HG03280 (cell line): ENCODE measurements around the gene CD2AP.
A peak's percentile ranks its signal among the peaks of the same experiment; 100 is the strongest.
"Not testable (repeated sequence)": the region's sequence is repeated elsewhere in the genome, so short reads cannot be mapped to it uniquely, and the experiment has no call there.

Source experiments
- ATAC-seq: cut with Tn5 transposase; IDR thresholded peaks from one replicate; pipeline ENCODE4 v1.9.1; 2021; ENCODE audit warnings: mild to moderate bottlenecking, moderate library complexity; ENCODE audit not compliant: unreplicated experiment

The CD2AP gene

GRCh38 chr6:47456536-47456975 is 21.0 kb upstream of the CD2AP start:
- no peak for ATAC-seq

DNA sequence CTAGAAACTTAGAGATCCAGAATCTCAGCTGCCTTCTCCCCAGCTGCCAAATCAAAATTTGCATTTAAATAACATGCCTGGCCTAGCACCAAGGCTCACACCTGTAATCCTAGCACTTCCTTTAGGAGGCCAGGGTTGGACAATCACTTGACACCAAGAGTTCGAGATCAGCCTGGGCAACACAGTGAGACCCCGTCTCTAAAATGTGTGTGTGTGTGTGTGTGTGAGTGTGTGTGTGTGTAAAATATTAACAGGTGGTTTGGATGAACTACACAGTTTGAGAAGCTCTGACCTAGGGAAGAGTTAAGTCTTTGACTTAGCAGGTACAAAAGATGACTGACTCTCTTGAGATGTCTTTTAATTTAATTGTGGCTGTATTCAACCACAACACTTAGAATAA is 20.2 kb upstream of the CD2AP start:
- no peak for ATAC-seq

GRCh38 chr6:47464052-47464451 is 13.5 kb upstream of the CD2AP start:
- ATAC-seq, result no peak

GRCh38 chr6:47465117-47465516 is 12.5 kb upstream of the CD2AP start:
- no peak for ATAC-seq

- no peak for ATAC-seq
These were observed 5.7 kb upstream of the CD2AP start for GRCh38 chr6:47471911-47472310.

GRCh38 chr6:47473791-47474346 is 3.7 kb upstream of the CD2AP start:
- ATAC-seq, result no peak

DNA sequence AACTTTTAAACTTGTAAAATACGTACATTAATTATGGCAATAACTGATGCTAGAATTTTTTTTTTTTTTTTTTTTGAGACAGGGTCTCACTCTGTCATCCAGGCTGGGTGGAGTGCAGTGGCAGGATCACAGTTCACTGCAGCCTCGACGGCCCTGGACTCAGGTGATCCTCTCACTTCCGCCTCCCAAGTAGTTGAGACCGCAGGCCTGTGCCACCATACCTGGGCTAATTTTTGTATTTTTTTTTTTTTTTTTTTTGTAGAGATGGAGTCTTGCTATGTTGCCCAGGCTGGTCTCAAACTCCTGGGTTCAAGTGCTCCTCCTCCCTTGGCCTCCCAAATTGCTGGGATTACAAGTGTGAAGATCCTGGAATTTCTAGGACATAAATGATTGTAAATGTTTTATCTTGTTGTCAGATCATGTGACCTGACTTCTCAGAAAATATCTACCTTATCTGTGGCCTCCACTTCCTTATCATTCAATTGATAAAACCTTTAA is 2.2 kb upstream of the CD2AP start:
- ATAC-seq, result no peak

- ATAC-seq, result no peak
These were observed 650 bp upstream of the CD2AP start for GRCh38 chr6:47476781-47477496.

DNA sequence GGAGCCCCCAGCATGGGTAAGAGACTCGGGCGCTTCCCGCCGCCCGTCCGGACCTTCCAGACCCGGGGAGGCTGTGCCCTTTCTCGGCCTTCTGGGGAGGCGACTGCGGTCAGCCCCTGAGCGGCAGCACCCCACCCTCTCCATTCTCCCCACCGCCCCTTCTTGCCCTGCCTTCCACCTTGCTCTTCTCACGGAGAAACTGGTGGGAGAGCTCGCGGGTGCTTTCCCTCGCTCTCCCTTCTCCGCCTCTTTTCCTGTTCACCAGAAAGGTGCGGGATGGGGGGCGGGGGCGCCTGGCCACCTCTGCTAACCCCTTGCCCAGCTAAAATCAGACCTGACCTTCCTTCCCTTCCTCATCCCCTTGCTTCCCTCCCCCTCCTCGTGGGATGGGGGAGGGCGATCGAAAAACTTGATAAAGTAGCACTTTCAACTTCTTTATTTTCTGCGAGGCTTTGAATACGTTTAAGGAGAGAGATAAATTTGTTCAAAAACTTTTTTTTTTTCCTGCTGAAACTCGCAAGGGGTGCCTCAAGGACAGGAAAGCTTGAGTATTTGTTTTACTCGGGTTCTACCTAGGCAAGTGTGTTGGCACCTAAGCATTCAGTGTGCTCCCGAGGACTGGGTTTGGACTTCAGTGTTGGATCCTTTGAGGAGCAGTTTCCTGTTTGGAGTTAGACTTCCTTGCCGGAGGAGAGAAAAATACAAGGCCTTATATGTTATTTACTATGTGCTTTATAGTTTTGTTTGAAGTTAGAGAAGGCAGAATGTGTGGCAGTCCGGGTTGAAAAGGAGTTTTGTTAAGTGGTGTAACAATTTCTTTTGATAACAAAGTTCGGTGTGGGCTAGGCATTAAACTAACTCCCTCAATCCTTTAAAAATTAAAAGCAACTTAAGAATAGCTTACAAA is 897 bp downstream of the CD2AP start:
- peak; percentile 32 for ATAC-seq

DNA sequence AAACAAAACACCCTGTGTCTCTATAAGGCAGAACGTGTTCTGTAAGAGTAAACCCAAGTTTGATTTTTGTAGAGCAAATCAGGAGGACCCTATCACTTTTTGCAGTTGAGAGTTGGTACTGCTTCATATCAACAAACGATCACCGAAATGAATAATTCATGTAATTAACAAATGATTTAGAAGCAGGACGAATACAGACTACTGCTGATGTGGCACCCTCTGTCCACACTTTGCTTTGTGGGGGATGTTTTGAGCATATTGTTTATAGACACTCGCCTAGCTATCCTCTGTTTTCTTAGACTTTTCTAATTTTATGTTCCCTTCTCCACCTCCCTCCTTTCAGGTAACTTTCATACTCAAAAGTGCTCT is 1.5 kb downstream of the CD2AP start:
- no peak for ATAC-seq

- ATAC-seq, result no peak
These were observed 2.3 kb downstream of the CD2AP start for GRCh38 chr6:47479874-47480273.

DNA sequence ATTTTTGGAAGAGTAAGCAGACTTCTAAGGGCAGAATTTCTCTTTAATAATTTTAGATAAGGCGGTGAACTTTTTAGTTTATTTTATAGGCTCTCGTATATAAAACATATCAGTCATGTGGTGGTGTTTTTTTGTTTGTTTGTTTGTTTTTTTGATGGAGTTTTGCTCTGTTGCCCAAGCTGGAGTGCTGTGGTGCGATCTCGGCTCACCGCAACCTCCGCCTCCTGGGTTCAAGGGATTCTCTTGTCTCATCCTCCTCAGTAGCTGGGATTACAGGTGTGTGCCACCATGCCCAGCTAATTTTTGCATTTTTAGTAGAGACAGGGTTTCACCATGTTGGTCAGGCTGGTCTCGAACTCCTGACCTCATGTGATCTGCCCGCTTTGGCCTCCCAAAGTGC is 3.6 kb downstream of the CD2AP start:
- ATAC-seq, result not testable (repeated sequence)

DNA sequence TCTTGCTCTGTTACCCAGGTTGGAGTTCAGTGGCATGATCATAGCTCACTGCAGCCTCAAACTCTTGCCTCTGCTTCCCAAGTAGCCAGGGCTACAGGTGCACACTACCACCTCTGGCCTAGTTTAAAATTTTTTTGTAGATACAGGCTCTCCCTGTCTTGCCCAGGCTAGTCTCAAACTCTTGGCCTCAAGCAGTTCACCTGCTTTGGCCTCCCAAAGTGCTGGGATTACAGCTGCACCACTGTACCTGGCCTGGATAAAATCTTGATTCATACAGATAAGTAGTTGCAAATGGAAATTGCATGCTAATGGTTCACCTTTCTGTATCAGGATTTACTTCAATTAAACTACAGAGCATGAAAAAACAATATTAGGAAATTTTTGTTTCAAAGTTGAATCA is 4.2 kb downstream of the CD2AP start:
- ATAC-seq, result no peak

DNA sequence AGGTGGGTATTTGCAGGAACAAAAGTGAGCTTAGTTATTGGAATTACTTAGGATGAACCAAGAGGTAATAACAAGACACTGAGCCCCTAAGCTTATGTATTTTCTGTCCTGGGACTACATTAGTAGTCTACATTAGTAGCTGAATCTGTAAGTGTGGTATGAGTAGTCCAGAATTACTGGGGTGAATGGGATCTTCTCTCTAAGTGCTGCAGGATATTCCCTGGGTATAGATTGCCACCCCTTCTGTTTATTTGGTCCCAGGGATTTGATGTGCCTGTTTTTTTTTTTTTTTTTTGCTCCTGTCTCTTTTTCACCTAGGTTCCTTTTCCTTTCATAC is 5.9 kb downstream of the CD2AP start:
- no peak for ATAC-seq

GRCh38 chr6:47483853-47484546 is 6.4 kb downstream of the CD2AP start:
- no peak for ATAC-seq

DNA sequence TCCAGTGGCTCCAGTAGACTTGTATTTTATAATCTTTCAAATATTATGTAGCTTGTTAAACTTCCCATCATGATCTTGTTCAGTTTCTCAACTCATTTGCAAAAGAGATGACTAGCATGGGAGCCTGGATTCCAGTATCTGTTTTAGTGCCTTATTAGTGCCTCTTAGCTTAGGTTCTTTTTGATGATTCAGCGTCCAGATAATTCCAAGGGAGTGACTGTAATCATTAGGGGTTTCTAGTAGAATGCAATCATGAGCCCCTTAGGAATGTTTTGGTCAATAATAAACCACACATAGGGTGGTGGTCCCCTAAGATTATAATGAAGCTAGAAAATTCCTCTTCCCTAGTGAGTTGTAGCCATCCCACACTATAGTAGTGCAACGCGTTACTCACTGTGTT is 7.0 kb downstream of the CD2AP start:
- ATAC-seq, result no peak

GRCh38 chr6:47485083-47485482 is 7.5 kb downstream of the CD2AP start:
- ATAC-seq, result no peak

DNA sequence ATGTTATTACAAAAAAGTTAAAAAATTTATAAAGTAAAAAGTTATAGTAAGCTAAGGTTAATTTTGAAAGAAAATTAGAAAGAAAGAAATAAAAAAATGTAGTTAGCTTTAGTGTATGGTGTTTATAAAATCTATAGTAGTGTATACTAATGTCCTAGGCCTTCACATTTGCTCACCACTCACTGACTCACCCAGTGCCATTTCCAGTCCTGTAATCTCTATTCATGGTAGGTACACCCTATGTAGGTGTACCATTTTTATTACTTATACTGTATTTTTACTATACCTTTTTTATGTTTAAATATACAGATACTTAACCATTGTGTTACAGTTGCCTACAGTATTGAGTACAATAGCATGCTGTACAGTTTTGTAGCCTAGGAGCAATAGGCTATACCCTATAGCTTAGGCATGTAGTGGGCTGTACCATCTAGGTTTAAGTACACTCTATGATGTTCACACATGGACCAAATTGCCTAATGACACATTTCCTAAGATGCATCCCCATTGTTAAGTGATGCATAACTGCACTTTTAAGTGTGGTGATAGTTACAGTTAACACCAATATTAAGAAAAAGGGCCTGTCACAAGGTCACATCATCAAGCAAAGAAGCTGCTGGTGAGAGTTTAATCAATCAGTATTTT is 8.0 kb downstream of the CD2AP start:
- ATAC-seq, result no peak

DNA sequence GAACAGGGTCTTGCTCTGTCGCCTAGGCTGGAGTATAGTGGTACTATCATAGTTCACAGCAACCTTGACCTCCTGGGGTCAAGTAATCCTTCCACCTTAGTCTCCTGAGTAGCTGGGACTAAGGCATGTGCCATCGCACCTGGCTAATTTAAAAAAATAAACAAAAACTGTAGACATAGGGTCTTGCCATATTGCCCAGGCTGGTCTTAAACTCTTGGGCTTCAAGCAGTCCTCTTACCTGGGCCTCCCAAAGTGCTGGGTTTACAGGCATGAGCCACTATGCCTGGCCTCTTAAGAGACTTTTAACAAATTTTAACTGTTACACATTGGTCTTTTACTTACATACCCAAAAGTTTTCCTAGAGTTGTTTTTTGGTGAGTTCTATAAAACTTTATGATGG is 12.4 kb downstream of the CD2AP start:
- no peak for ATAC-seq

DNA sequence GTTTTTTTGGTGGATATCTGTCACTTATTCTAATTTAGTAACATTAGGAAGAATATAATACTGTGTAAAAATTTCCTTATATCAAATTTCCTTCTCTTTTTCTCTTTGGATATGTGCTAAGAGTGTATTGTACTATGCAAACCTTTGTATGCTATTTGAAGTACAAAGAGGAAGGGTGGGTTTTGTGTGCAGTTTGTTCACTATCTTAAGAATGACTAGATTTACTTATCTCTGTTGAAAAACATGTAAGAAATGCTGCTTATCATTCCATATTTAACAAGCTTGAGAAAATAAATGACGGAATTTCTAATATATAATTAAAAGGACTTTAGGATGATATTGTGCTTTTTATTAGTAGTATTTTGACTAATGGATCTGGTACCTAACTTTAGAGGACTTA is 13.1 kb downstream of the CD2AP start:
- no peak for ATAC-seq

DNA sequence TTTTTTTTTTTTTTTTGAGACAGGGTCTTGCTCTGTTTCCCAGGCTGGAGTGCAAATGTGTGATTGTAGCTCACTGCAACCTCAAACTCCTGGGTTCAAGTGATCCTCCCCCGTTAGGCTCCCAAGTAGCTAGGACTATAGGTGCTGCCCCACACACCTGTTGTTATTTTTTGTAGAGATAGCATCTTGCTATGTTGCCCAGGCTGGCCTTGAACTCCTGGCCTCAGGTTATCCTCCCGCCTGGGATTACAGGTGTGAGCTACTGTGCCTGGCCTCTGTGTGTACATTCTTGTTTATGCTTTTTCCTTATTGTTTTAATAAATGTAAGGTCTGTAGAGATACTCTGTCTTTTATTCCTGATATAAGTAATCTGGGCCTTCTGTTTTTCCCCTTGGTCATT is 14.8 kb downstream of the CD2AP start:
- no peak for ATAC-seq
